CD4-positive, alpha-beta T cell treated with Interleukin-6 for 4 hours (primary cell): ENCODE data around the gene MRNIP.

ENCODE experiments used
- DNase-seq: peaks from one replicate; pipeline ENCODE4 v3.0.0-alpha.2; 2020; ENCODE audit warnings: mixed read lengths

The MRNIP gene

GRCh38 chr5:179820127-179820482 lies 38.5 kb downstream of the MRNIP start:
- DNase-seq: no peak

- peak; percentile 49 for DNase-seq
Measured at GRCh38 chr5:179819296-179820126, 39.1 kb downstream of the MRNIP start.

GRCh38 chr5:179818746-179819295 lies 39.8 kb downstream of the MRNIP start:
- DNase-seq: peak; percentile 85

GRCh38 chr5:179817890-179818745 lies 40.5 kb downstream of the MRNIP start:
- DNase-seq: no peak

GRCh38 chr5:179817470-179817840 lies 41.2 kb downstream of the MRNIP start:
- no peak for DNase-seq

- no peak for DNase-seq
Measured at GRCh38 chr5:179816796-179817469, 41.7 kb downstream of the MRNIP start.

- DNase-seq: no peak
Measured at GRCh38 chr5:179816401-179816795, 42.2 kb downstream of the MRNIP start.

- no peak for DNase-seq
Measured at GRCh38 chr5:179815491-179816249, 42.9 kb downstream of the MRNIP start.

GRCh38 chr5:179814090-179814489 lies 44.5 kb downstream of the MRNIP start:
- DNase-seq: no peak

GRCh38 chr5:179812997-179813607 lies 45.5 kb downstream of the MRNIP start:
- DNase-seq: no peak

- no peak for DNase-seq
Measured at GRCh38 chr5:179812135-179812825, 46.3 kb downstream of the MRNIP start.

- peak; percentile 70 for DNase-seq
Measured at GRCh38 chr5:179806250-179807048, 52.2 kb downstream of the MRNIP start, which contains the start of gene MGAT4B. TSS of gene MGAT4B (minus strand) at chr5:179806866. CDS start at chr5:179806583, 283 bp downstream.

GRCh38 chr5:179805529-179806249 lies 52.9 kb downstream of the MRNIP start:
- DNase-seq: peak; percentile 49

- no peak for DNase-seq
Measured at GRCh38 chr5:179805070-179805528, 53.5 kb downstream of the MRNIP start.

- no peak for DNase-seq
Measured at GRCh38 chr5:179804555-179804947, 54.1 kb downstream of the MRNIP start.

GRCh38 chr5:179803651-179804554 lies 54.7 kb downstream of the MRNIP start:
- peak; percentile 50 for DNase-seq

- no peak for DNase-seq
Measured at GRCh38 chr5:179802950-179803562, 55.6 kb downstream of the MRNIP start.
